ENCODE results near the gene CRACDL.

The CRACDL gene

DNA sequence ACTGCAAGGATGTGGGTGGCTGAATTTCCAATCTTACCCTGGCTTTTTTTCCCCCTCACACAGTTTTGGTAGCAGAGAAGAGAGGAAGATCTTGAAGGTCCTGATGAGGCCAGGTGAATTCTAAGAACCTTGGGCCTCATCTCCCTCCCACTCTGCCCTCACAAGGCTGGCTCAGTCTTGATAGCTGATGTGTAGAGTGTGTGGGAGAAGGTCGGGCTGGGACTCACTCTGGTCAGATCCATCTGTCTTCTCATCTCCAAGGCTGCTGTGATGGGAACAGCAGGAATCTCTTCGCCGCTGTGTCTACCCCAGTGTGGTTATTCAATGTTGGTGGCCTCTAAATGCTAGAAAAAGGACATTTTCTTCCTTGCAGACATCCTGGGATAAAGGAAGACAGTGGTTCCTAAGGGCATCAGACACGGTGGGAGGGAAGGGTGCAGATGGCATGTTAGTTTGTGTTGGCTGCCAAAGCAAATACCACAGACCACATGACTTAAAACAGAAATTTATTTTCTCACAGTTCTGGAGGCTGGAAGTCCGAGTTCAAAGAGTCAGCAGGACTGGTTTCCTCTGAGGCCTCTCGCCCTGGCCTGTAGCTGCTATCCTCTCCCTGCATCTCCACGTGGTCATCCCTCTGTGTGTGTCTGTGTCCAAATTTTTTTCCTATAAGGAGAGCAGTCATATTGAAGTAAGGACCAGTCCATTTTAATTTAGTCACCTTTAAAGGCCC lies 167.5 kb downstream of the CRACDL start:
- TF ChIP-seq TAF1 (IDR thresholded peaks at IDR 0.05; ENCODE audit: borderline replicate concordance, insufficient read depth, low read length) = no peak
- TF ChIP-seq, protein P1, sequence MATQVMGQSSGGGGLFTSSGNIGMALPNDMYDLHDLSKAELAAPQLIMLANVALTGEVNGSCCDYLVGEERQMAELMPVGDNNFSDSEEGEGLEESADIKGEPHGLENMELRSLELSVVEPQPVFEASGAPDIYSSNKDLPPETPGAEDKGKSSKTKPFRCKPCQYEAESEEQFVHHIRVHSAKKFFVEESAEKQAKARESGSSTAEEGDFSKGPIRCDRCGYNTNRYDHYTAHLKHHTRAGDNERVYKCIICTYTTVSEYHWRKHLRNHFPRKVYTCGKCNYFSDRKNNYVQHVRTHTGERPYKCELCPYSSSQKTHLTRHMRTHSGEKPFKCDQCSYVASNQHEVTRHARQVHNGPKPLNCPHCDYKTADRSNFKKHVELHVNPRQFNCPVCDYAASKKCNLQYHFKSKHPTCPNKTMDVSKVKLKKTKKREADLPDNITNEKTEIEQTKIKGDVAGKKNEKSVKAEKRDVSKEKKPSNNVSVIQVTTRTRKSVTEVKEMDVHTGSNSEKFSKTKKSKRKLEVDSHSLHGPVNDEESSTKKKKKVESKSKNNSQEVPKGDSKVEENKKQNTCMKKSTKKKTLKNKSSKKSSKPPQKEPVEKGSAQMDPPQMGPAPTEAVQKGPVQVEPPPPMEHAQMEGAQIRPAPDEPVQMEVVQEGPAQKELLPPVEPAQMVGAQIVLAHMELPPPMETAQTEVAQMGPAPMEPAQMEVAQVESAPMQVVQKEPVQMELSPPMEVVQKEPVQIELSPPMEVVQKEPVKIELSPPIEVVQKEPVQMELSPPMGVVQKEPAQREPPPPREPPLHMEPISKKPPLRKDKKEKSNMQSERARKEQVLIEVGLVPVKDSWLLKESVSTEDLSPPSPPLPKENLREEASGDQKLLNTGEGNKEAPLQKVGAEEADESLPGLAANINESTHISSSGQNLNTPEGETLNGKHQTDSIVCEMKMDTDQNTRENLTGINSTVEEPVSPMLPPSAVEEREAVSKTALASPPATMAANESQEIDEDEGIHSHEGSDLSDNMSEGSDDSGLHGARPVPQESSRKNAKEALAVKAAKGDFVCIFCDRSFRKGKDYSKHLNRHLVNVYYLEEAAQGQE (IDR thresholded peaks at IDR 0.05; ENCODE audit: insufficient read depth in 1 of 2, low read depth in 2 of 2, low read length in 2 of 2) = no peak
- TF ChIP-seq SIN3A (IDR thresholded peaks at IDR 0.05; ENCODE audit: borderline replicate concordance, insufficient read depth, low read length) = no peak
- no peak for TF ChIP-seq POLR2AphosphoS5 (IDR thresholded peaks at IDR 0.05; ENCODE audit: low read depth, low read length)
- TF ChIP-seq FOXP2 (optimal IDR thresholded peaks at IDR 0.05; ENCODE audit: borderline replicate concordance, extremely low read depth, extremely low read length, insufficient read depth) = no peak

DNA sequence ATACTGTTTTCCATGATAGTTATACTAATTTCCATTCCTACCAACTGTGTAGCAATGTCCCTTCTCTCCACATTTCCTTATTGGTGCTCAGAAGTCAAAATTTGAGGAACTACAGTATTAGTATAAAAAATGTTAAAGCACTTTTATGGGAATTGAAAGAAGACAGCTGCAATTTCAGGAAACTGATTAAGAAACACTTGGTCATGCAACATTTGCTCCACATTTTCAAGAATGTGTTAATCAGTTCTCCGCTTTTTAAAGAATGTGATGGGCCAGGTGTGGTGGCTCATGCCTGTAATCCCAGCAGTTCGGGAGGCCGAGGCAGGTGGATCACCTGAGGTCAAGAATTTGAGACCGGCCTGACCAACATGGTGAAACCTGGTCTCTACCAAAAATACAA lies 171.5 kb downstream of the CRACDL start:
- TF ChIP-seq FOXP2 (optimal IDR thresholded peaks at IDR 0.05; ENCODE audit: borderline replicate concordance, extremely low read depth, extremely low read length, insufficient read depth) (no peak), SIN3A (IDR thresholded peaks at IDR 0.05; ENCODE audit: borderline replicate concordance, insufficient read depth, low read length) (no peak), TAF1 (IDR thresholded peaks at IDR 0.05; ENCODE audit: borderline replicate concordance, insufficient read depth, low read length) (no peak), POLR2AphosphoS5 (IDR thresholded peaks at IDR 0.05; ENCODE audit: low read depth, low read length) (no peak)
- TF ChIP-seq, protein P1 (IDR thresholded peaks at IDR 0.05; ENCODE audit: insufficient read depth in 1 of 2, low read depth in 2 of 2, low read length in 2 of 2) = no peak

DNA sequence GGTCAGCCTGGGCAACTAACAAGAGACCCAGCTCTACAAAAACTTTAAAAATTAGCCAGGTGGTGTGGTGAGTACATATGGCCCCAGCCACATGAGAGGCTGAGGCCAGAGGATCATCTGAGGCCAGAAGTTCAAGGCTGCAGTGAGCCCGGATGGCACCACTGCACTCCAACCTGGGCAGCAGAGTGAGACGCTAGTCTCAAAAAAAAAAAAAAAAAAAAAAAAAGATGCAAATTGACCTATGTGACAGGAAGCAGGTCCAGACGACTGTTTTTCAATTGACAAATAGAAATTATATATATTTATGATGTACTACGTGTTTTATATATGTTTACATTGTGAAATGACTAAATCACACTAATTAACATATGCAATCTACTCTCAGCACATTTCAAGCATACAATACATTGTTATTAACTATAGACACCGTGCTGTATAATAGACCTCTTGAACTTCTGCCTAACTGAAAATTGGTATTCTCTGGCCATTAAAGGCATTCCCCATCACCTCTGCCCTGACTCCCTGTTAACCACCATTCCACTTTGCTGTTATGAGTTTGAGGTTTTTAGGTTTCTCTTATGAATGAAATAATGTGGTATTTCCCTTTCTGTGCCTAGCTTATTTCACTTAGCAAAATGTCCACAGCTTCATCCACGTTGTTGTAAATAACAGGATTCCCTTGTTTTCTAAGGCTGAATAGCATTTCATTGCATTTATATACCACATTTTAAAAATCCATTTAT lies 172.6 kb downstream of the CRACDL start:
- TF ChIP-seq TAF1 (IDR thresholded peaks at IDR 0.05; ENCODE audit: borderline replicate concordance, insufficient read depth, low read length) (no peak), FOXP2 (optimal IDR thresholded peaks at IDR 0.05; ENCODE audit: borderline replicate concordance, extremely low read depth, extremely low read length, insufficient read depth) (no peak), POLR2AphosphoS5 (IDR thresholded peaks at IDR 0.05; ENCODE audit: low read depth, low read length) (no peak), SIN3A (IDR thresholded peaks at IDR 0.05; ENCODE audit: borderline replicate concordance, insufficient read depth, low read length) (no peak)
- TF ChIP-seq, protein P1 (IDR thresholded peaks at IDR 0.05; ENCODE audit: insufficient read depth in 1 of 2, low read depth in 2 of 2, low read length in 2 of 2) = no peak

- no peak for TF ChIP-seq FOXP2 (optimal IDR thresholded peaks at IDR 0.05; ENCODE audit: borderline replicate concordance, extremely low read depth, extremely low read length, insufficient read depth)
- TF ChIP-seq POLR2AphosphoS5 (IDR thresholded peaks at IDR 0.05; ENCODE audit: low read depth, low read length) = no peak
- TF ChIP-seq SIN3A (IDR thresholded peaks at IDR 0.05; ENCODE audit: borderline replicate concordance, insufficient read depth, low read length) = no peak
- TF ChIP-seq, protein P1 (IDR thresholded peaks at IDR 0.05; ENCODE audit: insufficient read depth in 1 of 2, low read depth in 2 of 2, low read length in 2 of 2) = no peak
- TF ChIP-seq TAF1 (IDR thresholded peaks at IDR 0.05; ENCODE audit: borderline replicate concordance, insufficient read depth, low read length) = no peak
These were observed 174.1 kb downstream of the CRACDL start for GRCh38 chr2:98761909-98762308.
